Endothelial cell of umbilical vein (primary cell): ENCODE measurements around the gene FNIP2.

ENCODE experiments used
- CTCF ChIP-seq, 2 donors: IDR thresholded peaks; 1 replicate in 1 of 2; 2 replicates in 1 of 2; pipeline ENCODE4 v1.5.1; 2011; ENCODE audit warnings: low read length in 2 of 2, mild to moderate bottlenecking in 2 of 2, moderate library complexity in 2 of 2, control low read depth in 1 of 2, inconsistent platforms in 1 of 2, low read depth in 1 of 2; ENCODE audit not compliant: insufficient read depth in 1 of 2; ENCODE audit errors: extremely low read depth in 1 of 2
- EZH2 ChIP-seq: IDR thresholded peaks from 2 replicates; pipeline ENCODE4 v1.6.1; 2012; ENCODE audit warnings: borderline replicate concordance, low read depth, mild to moderate bottlenecking, moderate library complexity, low read length, inconsistent platforms; ENCODE audit not compliant: severe bottlenecking
- MYC ChIP-seq: IDR thresholded peaks from one replicate; pipeline ENCODE4 v1.6.1; 2011; ENCODE audit warnings: mild to moderate bottlenecking, low read depth, low read length
- POLR2A ChIP-seq: IDR thresholded peaks from 2 replicates; pipeline ENCODE4 v1.6.1; 2012; ENCODE audit warnings: low read depth, mild to moderate bottlenecking, control low read depth, low read length

GRCh38 chr4:158758703-158759102, 10.1 kb upstream of the FNIP2 start:
- TF ChIP-seq EZH2 (no peak), MYC (no peak), POLR2A (no peak), CTCF (IDR thresholded peaks at IDR 0.05; ENCODE audit: extremely low read depth in 1 of 2, insufficient read depth in 1 of 2, low read depth in 1 of 2, low read length in 2 of 2) (no peak)
